ENCODE results near the gene FCN1.

Gene FCN1

GRCh38 chr9:134932606-134933005, 14.9 kb upstream of the FCN1 start:
- no peak for TF ChIP-seq CTCF (IDR thresholded peaks at IDR 0.05)
- Histone ChIP-seq H3K27me3 (ENCODE audit: control insufficient read depth, insufficient read depth, low read length) (no peaks in the 10 kb centered on the region), H3K4me1 (no peaks in the 10 kb centered on the region)

GRCh38 chr9:134932171-134932570, 14.5 kb upstream of the FCN1 start:
- Histone ChIP-seq H3K9me3 (ENCODE audit: control insufficient read depth, low read length) (no peaks in the 10 kb centered on the region), H3K79me2 (no peaks in the 10 kb centered on the region), H3K9ac (no peak overlapping the region), H3K27ac (no peak overlapping the region), H3K4me2 (ENCODE audit: low read length) (no peak overlapping the region), H3K4me3 (ENCODE audit: low read depth, low read length) (no peak overlapping the region), H3K36me3 (ENCODE audit: control insufficient read depth, insufficient read depth, low read length) (no peaks in the 10 kb centered on the region), H2AFZ (no peak overlapping the region), H3K4me1 (no peaks in the 10 kb centered on the region), H3K27me3 (ENCODE audit: control insufficient read depth, insufficient read depth, low read length) (no peaks in the 10 kb centered on the region)
- TF ChIP-seq CTCF (IDR thresholded peaks at IDR 0.05), result no peak

More at GRCh38 chr9:134932606-134933005, 14.9 kb upstream of the FCN1 start:
- no peak overlapping the region for H3K9ac ChIP-seq
- no peaks in the 10 kb centered on the region for H3K79me2 ChIP-seq
- H3K4me3 ChIP-seq (ENCODE audit: low read depth, low read length), result no peak overlapping the region
- H3K36me3 ChIP-seq (ENCODE audit: control insufficient read depth, insufficient read depth, low read length), result no peaks in the 10 kb centered on the region
- H2AFZ ChIP-seq, result no peak overlapping the region
- H3K27ac ChIP-seq, result no peak overlapping the region
- no peak overlapping the region for H3K4me2 ChIP-seq (ENCODE audit: low read length)
- no peaks in the 10 kb centered on the region for H3K9me3 ChIP-seq (ENCODE audit: control insufficient read depth, low read length)

GRCh38 chr9:134930398-134930797, 12.7 kb upstream of the FCN1 start:
- H3K9me3 ChIP-seq (ENCODE audit: control insufficient read depth, low read length), result no peaks in the 10 kb centered on the region
- H3K79me2 ChIP-seq, result no peaks in the 10 kb centered on the region
- H2AFZ ChIP-seq, result no peak overlapping the region
- H3K4me1 ChIP-seq, result no peaks in the 10 kb centered on the region
- no peak for TF ChIP-seq CTCF (IDR thresholded peaks at IDR 0.05)
- H3K4me2 ChIP-seq (ENCODE audit: low read length), result no peak overlapping the region
- no peaks in the 10 kb centered on the region for H3K27me3 ChIP-seq (ENCODE audit: control insufficient read depth, insufficient read depth, low read length)
- no peak overlapping the region for H3K9ac ChIP-seq
- H3K4me3 ChIP-seq (ENCODE audit: low read depth, low read length), result no peak overlapping the region
- H3K36me3 ChIP-seq (ENCODE audit: control insufficient read depth, insufficient read depth, low read length), result no peaks in the 10 kb centered on the region
- H3K27ac ChIP-seq, result no peak overlapping the region

GRCh38 chr9:134929193-134930158, 11.8 kb upstream of the FCN1 start:
- Histone ChIP-seq H3K9me3 (ENCODE audit: control insufficient read depth, low read length) (no peaks in the 10 kb centered on the region), H3K79me2 (no peaks in the 10 kb centered on the region), H3K9ac (no peak overlapping the region), H2AFZ (no peak overlapping the region), H3K27ac (no peak overlapping the region), H3K4me1 (no peaks in the 10 kb centered on the region), H3K36me3 (ENCODE audit: control insufficient read depth, insufficient read depth, low read length) (no peaks in the 10 kb centered on the region), H3K4me3 (ENCODE audit: low read depth, low read length) (no peak overlapping the region), H3K4me2 (ENCODE audit: low read length) (no peak overlapping the region), H3K27me3 (ENCODE audit: control insufficient read depth, insufficient read depth, low read length) (no peaks in the 10 kb centered on the region)
- TF ChIP-seq CTCF (IDR thresholded peaks at IDR 0.05), result no peak
